ELR (cell line): Measurements from ENCODE around the gene CPTP.
"Not testable (repeated sequence)": the region's sequence is repeated elsewhere in the genome, so short reads cannot be mapped to it uniquely, and the experiment has no call there.

Experiments used
- DNase-seq: peaks from one replicate; pipeline ENCODE4 v3.0.0-alpha.2; 2015; ENCODE audit warnings: low read depth

The CPTP gene

GRCh38 chr1:1366699-1367066 lies 42.1 kb downstream of the CPTP start:
- DNase-seq = no peak

- DNase-seq = no peak
Observed at GRCh38 chr1:1367315-1367714, 42.7 kb downstream of the CPTP start.

GRCh38 chr1:1370094-1370493 lies 45.5 kb downstream of the CPTP start:
- DNase-seq = not testable (repeated sequence)

DNA sequence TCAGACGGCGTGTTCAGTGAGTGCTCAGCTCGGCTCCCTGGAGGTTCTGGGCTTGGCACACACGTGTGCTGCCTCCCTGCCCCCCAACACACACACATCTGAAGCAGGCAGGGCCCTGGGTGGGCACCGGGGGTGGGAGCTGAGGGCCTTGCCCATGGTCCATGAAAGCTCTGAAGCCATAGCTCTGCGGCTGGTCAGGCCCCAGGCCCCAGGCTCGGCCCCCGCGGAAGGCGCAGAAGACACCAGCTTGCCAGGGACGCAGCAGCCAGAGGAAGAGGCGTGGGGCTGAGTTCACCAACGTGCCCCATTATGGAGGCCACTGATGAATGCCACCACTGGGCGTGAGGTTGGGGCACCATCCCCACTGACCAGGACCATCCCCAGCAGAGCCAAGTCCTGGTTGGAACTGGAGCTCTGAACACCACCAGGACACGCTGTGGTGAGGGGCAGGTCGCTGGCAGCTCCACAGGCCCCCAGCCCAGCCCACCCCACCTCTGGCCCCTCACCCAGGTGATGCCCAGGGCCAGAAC lies 46.2 kb downstream of the CPTP start:
- DNase-seq = no peak

DNA sequence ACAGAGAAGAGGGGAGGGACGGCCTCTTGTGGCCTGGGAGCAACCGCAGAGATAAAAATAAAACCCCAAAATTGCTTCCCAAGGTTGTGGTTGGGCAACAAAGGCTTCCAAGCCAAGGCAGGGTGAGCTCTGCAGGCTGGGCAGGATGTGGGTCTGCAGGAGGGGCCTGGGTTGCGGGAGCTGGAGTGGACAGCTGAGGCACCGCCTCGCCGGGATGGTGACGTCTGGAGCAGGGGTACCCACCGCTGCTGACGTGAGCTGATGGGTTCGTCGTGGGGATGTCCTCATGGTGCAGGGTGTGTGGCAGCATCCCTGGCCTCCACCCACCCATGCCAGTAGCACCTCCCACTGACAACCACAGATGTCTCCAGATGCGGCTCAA lies 46.8 kb downstream of the CPTP start:
- DNase-seq = no peak

- peak; percentile 63 for DNase-seq
Observed at GRCh38 chr1:1371746-1372711, 47.4 kb downstream of the CPTP start.

GRCh38 chr1:1373051-1373814 lies 48.6 kb downstream of the CPTP start:
- DNase-seq = no peak

GRCh38 chr1:1373815-1374588 lies 49.4 kb downstream of the CPTP start:
- DNase-seq = no peak

GRCh38 chr1:1374589-1374928 lies 50.0 kb downstream of the CPTP start:
- DNase-seq = no peak

DNA sequence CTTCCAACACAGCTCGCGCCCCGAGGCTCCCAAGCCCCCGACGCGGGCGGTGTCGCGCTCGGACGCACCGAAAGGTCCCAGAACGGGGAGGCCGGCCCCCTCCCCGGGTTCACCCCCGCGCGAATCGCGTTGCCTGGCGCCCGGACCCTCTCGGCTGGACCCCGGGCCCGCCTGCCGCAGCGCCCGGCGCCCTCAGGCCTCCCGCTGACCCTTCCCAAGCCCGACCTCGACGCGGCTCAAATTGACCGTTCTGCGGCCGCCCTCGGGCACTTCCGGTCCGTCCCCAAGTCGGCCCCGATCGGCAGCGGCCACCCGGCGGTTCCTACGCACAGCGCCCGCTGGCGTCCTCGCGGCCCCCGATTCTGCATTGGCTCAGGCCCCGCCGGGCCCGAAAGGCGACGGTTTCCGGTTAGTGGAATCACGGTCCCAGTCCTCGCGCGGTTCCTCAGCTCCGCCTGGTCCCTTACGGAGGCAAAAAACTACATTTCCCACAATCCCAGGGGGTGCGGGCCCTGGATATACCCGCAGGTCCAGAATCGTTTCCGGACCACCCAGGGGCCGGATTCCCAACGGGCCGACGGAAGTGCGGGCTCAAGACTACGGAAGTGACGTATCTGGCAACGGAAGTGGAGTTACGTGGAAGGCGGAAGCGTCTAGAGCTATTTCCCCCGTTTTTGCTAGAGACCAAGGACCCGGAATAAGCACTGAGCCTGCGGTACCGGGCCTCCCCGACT lies 50.5 kb downstream of the CPTP start, which contains the start of gene AURKAIP1:
Gene AURKAIP1, minus strand, starts transcription at position 279 of the 734 bp plus-strand sequence. CDS start 451 bp downstream, outside the sequence.
- peak; percentile 100 for DNase-seq

- no peak for DNase-seq
Observed at GRCh38 chr1:1376551-1377226, 52.1 kb downstream of the CPTP start.

GRCh38 chr1:1377540-1378205 lies 53.1 kb downstream of the CPTP start:
- no peak for DNase-seq
